K562 (cell line): ENCODE data around the gene MTHFD2. TPM values are rescaled to one million over a fixed set of nuclear protein-coding genes. Genes with fewer than 3 reads are reported as not detected.

Experiments
- FOS ChIP-seq: IDR thresholded peaks from 3 replicates; pipeline ENCODE4 v1.6.1; 2011; ENCODE audit not compliant: insufficient read length; ENCODE audit errors: extremely low read depth
- FUS ChIP-seq: fragments of 200-400 bp; formaldehyde crosslinking; optimal IDR thresholded peaks from 2 replicates; pipeline ENCODE3; 2017; ENCODE audit warnings: low read depth, low read length
- GABPB2 ChIP-seq: fragments of 250-450 bp; sonication (Bioruptor Pico); conservative IDR thresholded peaks from 2 replicates; pipeline ENCODE4 v1.5.1; 2021; ENCODE audit warnings: mild to moderate bottlenecking
- HNRNPUL1 ChIP-seq: fragments of 200-400 bp; formaldehyde crosslinking; IDR thresholded peaks from 2 replicates; pipeline ENCODE4 v1.6.1; 2017; ENCODE audit warnings: low read length
- JUN ChIP-seq, 2 experiments: sonication (generic) in 1 of 2; formaldehyde crosslinking in 1 of 2; IDR thresholded peaks; 2 replicates each; pipeline versions ENCODE4 v1.6.1 to v1.8.0; 2012 to 2022; ENCODE audit warnings: borderline replicate concordance in 2 of 2, mild to moderate bottlenecking in 2 of 2, improper control_type of control experiment in 1 of 2, low read depth in 1 of 2, low read length in 1 of 2, missing genetic modification reagents in 1 of 2
- KLF13 ChIP-seq: fragments of 450-650 bp; IDR thresholded peaks from 2 replicates; pipeline ENCODE4 v1.6.1; 2016; ENCODE audit warnings: missing genetic modification characterization, low read depth, mild to moderate bottlenecking, missing compliant biosample characterization, moderate library complexity, borderline replicate concordance
- LCOR ChIP-seq: sonication (generic); formaldehyde crosslinking; IDR thresholded peaks from 2 replicates; pipeline ENCODE4 v1.8.0; 2022; ENCODE audit warnings: mild to moderate bottlenecking, missing genetic modification reagents
- MYC ChIP-seq, 2 experiments: fragments of 250-450 bp in 1 of 2; sonication (Bioruptor Pico) in 1 of 2; IDR thresholded peaks; 2 replicates each; pipeline versions ENCODE4 v1.5.1 to v1.6.1; 2012 to 2021; ENCODE audit warnings: low read depth in 2 of 2, borderline replicate concordance in 1 of 2, improper control_type of control experiment in 1 of 2, low read length in 1 of 2, mild to moderate bottlenecking in 1 of 2, moderate library complexity in 1 of 2
- NCOA1 ChIP-seq: fragments of 450-650 bp; IDR thresholded peaks from 2 replicates; pipeline ENCODE4 v1.6.1; 2016; ENCODE audit warnings: low read depth
- OTX1 ChIP-seq: fragments of 450-650 bp; formaldehyde crosslinking; IDR thresholded peaks from 2 replicates; pipeline ENCODE4 v1.4.0; 2022; ENCODE audit warnings: mild to moderate bottlenecking
- PCBP2 ChIP-seq: fragments of 200-400 bp; formaldehyde crosslinking; IDR thresholded peaks from 2 replicates; pipeline ENCODE4 v1.6.1; 2018; ENCODE audit warnings: low read length, low read depth, mild to moderate bottlenecking, moderate library complexity; ENCODE audit not compliant: poor library complexity, severe bottlenecking
- RBM34 ChIP-seq: fragments of 200-400 bp; formaldehyde crosslinking; IDR thresholded peaks from 2 replicates; pipeline ENCODE4 v1.6.1; 2018; ENCODE audit warnings: low read length, borderline replicate concordance; ENCODE audit not compliant: insufficient read depth
- STAT5B ChIP-seq: fragments of 250-450 bp; sonication (Bioruptor Pico); IDR thresholded peaks from 2 replicates; pipeline ENCODE4 v1.8.0; 2021; ENCODE audit warnings: mild to moderate bottlenecking, inconsistent platforms
- THRAP3 ChIP-seq: fragments of 450-650 bp; IDR thresholded peaks from 2 replicates; pipeline ENCODE4 v1.6.1; 2016; ENCODE audit warnings: mild to moderate bottlenecking, inconsistent platforms, borderline replicate concordance
- ZBTB40 ChIP-seq, 2 experiments: fragments of 450-650 bp in 1 of 2; sonication (generic) in 1 of 2; formaldehyde crosslinking in 1 of 2; IDR thresholded peaks; 2 replicates each; pipeline versions ENCODE4 v1.7.1 to v1.9.0; 2016 to 2022; ENCODE audit warnings: inconsistent platforms in 1 of 2, mild to moderate bottlenecking in 1 of 2, missing genetic modification reagents in 1 of 2
- polyA plus RNA-seq, 8 experiments: library from polyadenylated mRNA; depleted of rRNA in 4 of 8; stranded (reverse) in 5 of 8; unstranded in 3 of 8; fragments of >200 nt; fragmentation: Nextera tagmentation in 2 of 8; fragmentation: Illumina TruSeq in 1 of 8; extraction: Ambion mirVana in 2 of 8; extraction: Trizol in 1 of 8; gene quantifications; 2 replicates each; pipeline versions ENCODE4 v1.2.1 to v1.2.3, GENCODE V29; 2011 to 2014; ENCODE audit warnings: inconsistent platforms in 1 of 8, missing spikeins in 1 of 8
- total RNA-seq, 7 experiments: library from RNA; depleted of rRNA in 6 of 7; stranded (reverse); fragments of >200 nt in 6 of 7; fragmentation: Illumina TruSeq in 2 of 7; extraction: Trizol in 2 of 7; gene quantifications; 2 replicates each; pipeline versions ENCODE4 v1.2.1 to v1.2.3, GENCODE V29; 2011 to 2021; ENCODE audit warnings: low replicate concordance in 1 of 7

MTHFD2 gene
- total and polyA plus RNA-seq, 9 of the 15 experiments (the other 6 are each of a cell fraction or from before 2014, with no cell fraction given) = 113 to 520 (median 234) TPM

GRCh38 chr2:74198461-74199274 is at the start of gene MTHFD2 (continued):
- TF ChIP-seq KLF13 (tag) = peak; percentile 73
- TF ChIP-seq THRAP3 = no peak
- TF ChIP-seq FUS = peak; percentile 84
- no peak for TF ChIP-seq GABPB2 (CRISPR knock-in tag)
- TF ChIP-seq PCBP2 = peak; percentile 94
- no peak for TF ChIP-seq STAT5B (CRISPR knock-in tag)
- TF ChIP-seq ZBTB40 (IDR thresholded peaks at IDR 0.05) = no peak
- 0 out of 2 replicates have a peak, but pooled peaks have one; percentile 32 for TF ChIP-seq ZBTB40 (CRISPR knock-in tag; IDR thresholded peaks at IDR 0.05)
- no peak for TF ChIP-seq RBM34
- no peak for TF ChIP-seq OTX1 (CRISPR knock-in tag)
- no peak; the same call in 1 of the 2 replicates for TF ChIP-seq JUN (IDR thresholded peaks at IDR 0.05; ENCODE audit: borderline replicate concordance, low read depth, low read length)
- 0 out of 2 replicates have a peak, but pooled peaks have one; percentile 80 for TF ChIP-seq JUN (CRISPR knock-in tag; IDR thresholded peaks at IDR 0.05; ENCODE audit: borderline replicate concordance)
- peak; percentile 43; the same call in 1 of the 2 replicates for TF ChIP-seq LCOR (CRISPR knock-in tag)
- peak; percentile 81 for TF ChIP-seq FOS
- peak; percentile 100 for TF ChIP-seq MYC (IDR thresholded peaks at IDR 0.05; ENCODE audit: low read depth, low read length)
- TF ChIP-seq MYC (CRISPR knock-in tag; IDR thresholded peaks at IDR 0.05; ENCODE audit: borderline replicate concordance, low read depth) = peak; percentile 99
- no peak for TF ChIP-seq NCOA1
- TF ChIP-seq HNRNPUL1 = no peak
